HG02981 (cell line): Measurements from ENCODE around the gene MKLN1.
A peak's percentile ranks its signal among the peaks of the same experiment; 100 is the strongest.
"Not testable (repeated sequence)": the region's sequence is repeated elsewhere in the genome, so short reads cannot be mapped to it uniquely, and the experiment has no call there.

Source experiments
- ATAC-seq: cut with Tn5 transposase; IDR thresholded peaks from one replicate; pipeline ENCODE4 v1.9.1; 2021; ENCODE audit warnings: mild to moderate bottlenecking, moderate library complexity; ENCODE audit not compliant: unreplicated experiment

Gene MKLN1

DNA sequence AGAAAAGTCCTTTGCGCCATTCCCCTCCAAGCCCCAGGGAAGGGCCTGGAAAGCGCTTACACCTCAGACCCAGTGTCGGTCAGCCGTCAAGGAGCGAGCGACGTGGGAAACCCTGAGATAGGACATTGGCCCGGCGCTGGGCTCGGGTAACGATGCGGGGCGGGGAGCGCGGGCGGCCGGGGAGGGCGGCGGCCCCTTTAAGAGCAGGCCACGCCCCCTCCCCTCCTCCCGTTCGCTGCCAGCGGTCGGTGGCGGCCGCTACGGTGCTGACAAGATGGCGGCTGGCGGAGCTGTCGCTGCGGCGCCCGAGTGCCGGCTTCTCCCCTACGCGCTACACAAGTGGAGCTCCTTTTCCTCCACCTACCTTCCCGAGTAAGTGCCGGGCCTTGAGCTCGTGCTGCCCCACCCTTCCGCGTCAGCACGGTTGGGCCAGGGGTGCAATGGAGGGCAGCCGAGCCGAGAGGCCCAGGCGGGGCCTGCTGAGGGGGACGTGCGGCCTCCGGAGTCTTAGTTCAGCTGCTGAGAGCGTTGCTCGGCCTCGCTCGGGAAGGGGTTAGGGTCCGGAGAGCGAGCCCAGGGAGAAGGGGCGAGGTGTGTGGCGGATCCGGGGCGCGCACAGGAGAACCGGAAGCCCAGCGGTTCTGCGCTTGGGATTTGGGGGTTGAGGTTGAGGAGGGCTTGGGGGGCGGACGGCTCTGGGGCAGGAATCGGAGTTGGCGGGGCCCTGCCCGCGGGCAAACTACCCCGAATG is at the start of gene MKLN1:
Gene MKLN1 (plus strand): TSS at position 251 of the 751 bp plus-strand sequence. CDS start 24 bp downstream, at position 275.
- ATAC-seq, result peak; percentile 88

DNA sequence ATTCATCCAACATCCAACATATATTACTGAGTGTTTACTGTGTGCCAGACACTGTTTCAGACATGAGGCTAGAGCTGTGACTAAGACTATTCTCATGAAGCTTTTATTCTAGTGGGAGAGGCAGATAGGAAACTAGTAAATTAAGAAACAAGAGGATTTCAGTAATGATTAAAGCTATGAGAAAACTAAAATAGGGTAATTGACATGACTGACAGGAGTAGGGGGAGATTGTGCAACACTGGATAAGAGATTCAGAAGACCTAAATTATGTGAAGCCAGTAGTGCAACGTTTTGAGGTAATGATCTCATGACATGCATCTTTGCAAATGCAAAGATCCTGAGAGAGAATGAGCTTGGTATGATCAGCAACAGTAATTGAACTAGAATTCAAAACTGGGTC is 48.6 kb upstream of the MKLN1 start:
- no peak for ATAC-seq

DNA sequence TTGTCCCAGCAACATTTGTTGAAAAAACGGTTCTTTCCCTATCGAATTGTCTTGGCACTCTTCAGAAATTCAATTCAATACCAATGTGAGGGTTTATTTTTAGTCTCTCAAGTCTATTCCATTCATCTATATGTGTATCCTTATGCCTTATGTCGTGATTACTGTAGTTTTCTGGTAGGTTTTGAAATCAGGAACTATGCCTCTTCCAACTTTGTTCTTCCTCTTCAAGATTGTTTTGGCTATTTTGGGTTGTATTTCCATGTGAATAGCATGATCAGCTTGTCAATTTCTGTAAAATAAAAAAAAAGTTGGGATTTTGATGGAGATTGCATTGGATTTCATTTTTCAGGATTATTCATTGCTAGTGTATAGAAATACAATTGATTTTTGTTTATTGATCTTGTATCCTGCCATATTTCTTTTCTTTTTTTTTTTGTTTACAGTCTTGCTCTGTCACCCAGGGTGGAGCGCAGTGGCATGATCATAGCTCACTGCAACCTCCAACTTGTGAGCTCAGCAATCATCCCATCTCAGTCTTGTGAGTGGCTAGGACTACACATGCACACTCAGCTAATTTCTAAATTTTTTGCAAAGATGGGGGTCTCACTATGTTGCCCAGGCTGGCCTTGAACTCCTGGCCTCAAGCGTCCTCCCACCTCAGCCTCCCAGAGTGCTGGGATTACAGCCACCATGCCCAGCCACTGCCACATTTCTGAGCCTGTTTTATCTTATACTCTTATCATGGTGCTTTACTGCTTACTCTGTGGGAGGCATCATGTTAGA is 46.2 kb upstream of the MKLN1 start:
- ATAC-seq, result no peak

DNA sequence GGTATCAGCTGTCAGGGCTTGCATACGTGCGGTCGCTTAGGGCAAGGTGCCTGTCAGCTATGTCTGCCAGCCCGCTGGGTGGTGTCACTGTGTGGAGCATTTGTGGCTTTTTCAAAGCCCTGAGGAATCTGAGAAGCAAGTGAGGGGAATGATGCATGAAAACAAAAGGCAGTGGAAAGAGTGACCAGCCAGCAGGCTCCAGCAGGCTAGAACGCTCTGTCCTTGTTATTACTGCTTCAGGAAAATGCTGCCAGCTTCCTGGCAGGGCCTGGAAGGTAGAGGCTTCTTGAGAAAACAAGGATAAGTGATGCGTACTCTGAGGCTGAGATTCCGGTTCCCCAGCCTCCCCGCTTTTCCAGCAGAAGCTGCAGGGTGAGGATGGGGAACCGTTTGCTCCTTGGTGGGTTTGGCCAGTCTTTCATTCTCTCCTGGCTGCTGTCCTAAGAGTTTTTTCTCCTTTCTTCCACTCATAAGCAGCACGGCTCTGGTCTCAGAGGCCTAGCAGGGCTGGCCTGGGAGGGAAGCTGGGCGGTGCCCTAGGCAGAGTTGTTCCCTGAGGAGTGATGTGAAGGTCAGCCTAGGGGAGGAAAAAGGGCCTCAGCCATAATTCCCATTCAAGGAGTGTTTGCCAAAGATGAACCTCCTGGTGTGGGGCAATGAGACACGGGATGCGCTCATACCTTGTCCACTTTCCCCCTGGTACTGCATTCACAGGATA is 42.8 kb upstream of the MKLN1 start:
- ATAC-seq, result no peak

DNA sequence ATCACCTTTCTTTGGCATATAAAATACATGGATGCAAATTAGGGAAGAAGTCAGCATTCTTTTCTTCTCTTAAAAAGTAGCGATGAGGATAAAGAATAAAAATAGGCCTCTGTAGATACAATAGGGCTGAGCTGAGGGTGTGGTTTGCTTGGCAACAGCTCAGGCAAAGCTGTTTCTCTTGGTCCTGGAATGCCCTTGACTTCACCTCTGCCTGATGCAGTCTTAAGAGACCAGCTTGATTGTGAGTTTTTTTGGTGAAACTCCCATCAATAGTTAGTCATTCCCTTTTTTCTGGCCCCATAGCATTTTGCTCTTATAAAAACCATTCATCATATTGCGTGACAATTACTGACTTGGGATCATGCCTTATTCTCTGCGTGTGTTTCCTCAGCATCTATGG is 42.1 kb upstream of the MKLN1 start:
- no peak for ATAC-seq

DNA sequence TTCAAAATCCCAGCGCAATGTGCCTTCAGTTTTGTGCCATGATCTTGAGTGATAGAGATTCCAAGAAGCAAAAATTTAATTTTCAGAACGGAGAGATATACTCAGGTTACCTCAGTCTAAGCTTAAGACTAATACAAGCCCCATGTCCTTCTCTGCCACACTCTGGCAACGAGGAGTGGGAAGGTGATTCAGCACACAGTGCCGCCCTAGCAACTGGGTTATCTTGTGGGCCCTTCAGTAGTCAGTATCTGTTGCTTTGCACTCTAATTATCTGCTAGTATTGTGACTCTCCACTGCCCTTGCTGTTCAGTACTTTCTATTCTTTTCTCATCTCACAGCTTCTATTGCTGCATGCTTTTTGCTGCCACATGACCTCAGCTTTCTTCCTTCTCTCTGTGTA is 39.2 kb upstream of the MKLN1 start:
- no peak for ATAC-seq

DNA sequence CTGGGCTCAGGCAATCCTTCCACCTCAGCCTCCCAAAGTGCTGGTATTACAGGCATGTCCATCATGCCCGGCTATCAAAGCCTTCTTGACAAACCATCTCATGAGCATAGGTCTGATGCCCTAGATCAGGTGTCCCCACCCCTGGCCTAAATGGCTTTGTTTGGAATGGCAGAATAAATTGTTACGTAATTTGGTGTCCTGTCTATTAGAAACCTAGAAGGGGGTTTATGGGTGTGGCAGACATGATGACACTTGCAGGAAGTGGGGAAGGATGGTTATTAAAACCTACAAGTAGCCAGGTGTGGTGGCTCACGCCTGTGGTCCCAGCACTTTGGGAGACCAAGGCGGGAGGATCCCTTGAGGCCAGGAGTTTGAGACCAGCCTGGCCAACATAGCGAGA is 38.6 kb upstream of the MKLN1 start:
- ATAC-seq, result no peak

DNA sequence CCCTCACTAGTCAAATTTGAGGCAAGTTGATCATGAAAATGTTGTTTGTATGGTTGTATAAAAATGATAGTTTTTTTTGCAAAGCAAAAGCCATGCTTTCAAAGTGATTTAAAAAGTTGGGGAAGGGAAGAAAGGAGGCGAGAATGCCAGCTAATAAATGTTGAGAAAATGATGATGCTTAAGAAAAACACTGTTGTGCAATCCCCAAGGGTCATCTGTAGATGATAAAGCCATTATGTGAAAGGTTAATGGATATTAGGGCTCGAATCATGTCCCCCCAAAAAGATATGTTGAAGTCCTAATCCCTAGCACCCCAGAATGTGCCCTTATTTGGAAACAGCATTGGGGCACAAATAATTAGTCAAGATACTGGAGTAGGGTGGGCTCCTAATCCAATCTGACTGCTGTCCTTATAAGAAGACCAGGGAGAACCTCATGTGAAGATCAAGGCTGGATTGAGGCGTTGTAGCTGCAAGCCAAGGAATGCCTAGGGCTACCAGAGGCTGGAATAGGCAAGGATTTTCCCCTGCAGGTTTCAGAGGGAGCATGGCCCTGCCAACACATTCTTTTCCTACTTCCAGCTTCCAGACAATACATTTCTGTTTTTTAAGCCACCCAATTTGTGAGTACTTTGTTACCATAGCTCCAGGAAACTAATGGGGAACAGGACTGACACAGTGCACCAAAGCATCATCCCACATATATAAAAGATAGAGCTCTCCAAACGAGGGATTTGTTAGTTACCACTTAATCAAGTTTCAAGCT is 35.4 kb upstream of the MKLN1 start:
- ATAC-seq, result no peak

DNA sequence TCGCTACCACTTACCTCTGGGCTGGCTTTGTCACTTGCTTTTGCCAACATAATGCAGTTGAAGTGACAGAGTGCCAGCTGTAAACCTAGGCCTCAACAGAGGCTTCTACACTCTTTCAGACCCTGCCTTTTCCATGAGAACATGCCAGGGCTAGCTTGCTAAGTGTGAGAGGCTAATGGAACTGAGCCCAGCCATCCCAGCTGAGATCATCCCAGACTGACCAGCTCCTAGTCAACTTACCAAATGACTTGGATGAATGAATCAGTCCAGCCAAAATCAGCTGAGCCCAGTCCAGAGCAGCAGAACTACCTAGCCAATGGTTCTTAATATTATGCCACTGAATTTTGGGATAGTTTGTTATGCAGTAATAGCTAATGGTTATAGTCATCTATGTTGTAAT is 34.7 kb upstream of the MKLN1 start:
- ATAC-seq, result no peak

DNA sequence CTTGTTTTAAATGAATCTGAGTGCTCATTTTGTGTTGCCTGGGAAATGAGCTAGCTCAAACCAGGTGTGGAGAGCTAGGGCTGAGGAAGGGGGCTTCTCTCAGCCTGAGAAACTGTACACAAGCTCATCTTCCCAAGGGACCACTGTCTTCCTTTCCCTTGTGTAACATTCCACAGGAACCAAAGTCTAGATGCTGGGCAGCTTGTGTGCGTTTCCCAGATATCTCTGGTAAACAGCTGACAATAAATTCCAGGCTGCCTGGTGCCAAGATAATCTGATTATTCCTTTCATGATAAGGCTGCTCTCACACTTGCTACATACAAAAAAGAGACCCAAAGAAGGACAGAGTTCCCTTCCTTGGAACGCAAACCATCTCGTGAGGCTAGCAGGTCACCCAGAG is 33.1 kb upstream of the MKLN1 start:
- no peak for ATAC-seq

DNA sequence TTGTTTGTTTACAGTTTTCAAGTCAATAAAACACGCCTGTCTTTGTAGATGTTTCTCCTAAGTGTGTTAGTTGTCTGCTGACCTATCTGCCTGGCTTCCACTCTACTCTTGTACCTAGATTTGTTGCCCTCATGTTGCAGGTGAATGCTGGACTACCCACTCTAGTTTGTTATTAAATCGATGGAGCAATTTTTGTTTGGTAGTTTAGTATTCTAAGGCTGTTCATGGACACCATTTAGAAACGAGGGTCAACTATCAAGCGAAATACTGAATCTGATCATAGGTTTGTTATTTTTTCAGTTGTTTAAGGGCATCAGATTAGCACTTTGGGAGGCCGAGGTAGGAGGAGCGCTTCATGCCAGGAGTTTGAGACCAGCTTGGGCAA is 29.1 kb upstream of the MKLN1 start:
- no peak for ATAC-seq

DNA sequence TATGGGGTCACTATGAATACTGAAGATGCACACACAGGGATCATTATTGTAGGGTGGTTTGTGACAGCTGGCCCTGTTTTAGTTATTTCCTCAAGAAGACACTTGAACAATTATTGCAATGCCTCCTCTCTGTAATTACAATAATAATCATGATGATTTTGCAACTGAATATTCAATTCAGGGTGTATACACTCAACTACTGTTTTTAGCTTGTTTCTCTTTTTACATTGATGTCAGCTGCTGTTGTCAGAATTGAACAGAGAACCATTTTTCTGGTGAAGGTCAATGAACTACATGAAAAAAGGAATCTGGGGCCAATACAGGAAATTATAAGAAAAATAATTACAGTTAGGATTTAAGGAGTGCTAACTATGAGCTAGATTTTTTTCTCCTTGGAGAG is 28.6 kb upstream of the MKLN1 start:
- no peak for ATAC-seq

DNA sequence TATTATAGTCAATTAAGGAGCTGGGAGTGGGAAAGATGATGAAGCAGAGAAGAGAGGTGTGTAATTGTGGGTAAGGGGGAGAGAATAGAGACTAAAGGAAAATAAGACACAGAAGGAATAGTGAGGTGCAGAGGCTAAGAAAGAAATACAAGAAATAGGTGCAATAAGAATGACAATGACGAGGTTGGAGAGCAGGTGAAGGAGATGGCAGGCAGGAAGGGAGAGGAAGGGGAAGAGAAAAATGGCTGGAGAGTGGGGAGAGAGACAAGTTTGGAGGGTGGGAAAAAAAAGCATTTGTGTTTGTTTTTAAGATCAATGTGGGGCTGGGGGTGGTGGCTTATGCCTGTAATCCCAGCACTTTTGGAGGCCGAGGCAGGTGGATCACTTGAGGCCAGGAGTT is 27.6 kb upstream of the MKLN1 start:
- ATAC-seq, result no peak

DNA sequence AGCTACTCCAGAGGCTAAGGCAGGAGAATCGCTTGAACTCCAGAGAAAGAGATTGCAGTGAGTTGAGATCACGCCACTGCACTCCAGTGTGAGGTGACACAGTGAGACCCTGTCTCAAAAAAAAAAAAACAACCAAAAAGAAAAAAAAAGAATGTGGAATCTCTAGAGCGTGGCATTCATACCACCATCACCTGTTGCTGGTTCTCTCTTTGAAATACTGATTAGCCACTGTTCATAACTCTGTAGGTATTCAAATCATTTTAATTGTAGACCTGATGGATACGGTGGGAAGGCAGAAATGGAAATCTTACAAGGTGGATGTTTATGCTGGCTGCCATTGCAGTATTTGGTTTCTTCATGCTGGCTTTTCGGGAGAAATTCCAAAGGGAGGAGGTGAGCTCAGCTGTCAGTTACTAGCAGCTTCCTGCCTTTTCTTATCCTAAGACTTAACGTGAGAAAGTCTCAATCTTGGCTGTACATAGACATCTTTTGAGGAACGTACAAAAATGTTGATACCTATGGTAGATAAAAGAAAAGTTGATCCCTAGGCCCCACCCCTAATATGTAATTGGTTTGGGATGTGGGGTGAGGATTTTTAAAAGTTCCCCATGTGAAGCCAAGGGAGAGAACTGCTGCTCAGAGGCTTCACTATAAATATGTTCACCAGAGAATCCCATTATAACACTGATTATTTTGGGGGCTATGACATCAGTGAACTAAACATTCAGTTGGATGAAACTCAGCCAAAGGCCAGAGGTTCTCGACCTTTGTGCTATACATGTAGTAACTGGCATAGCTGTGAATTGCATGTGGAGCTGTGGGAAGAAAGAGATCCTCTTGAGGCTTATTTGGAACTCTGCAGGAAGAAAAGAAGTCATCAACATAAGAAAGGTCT is 26.9 kb upstream of the MKLN1 start:
- no peak for ATAC-seq

DNA sequence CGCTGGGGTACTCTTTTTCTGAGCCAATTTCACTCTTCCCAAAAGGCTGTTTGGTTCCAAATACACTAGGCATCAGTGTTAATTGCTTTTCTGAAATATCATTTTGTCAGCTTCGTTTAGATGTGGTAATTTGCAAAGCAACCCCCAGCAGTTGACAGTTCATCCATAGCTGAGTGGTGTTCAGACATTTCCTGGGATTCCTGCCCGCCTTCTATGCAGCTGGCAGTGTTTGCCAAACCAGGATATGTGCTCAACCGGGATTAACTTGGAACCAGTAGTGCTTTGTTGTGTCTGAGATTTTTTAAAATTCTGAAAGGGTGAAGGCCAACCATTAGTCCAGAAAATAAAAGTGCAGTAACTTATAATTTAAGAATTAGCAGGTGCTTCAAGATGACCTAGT is 25.2 kb upstream of the MKLN1 start:
- no peak for ATAC-seq

DNA sequence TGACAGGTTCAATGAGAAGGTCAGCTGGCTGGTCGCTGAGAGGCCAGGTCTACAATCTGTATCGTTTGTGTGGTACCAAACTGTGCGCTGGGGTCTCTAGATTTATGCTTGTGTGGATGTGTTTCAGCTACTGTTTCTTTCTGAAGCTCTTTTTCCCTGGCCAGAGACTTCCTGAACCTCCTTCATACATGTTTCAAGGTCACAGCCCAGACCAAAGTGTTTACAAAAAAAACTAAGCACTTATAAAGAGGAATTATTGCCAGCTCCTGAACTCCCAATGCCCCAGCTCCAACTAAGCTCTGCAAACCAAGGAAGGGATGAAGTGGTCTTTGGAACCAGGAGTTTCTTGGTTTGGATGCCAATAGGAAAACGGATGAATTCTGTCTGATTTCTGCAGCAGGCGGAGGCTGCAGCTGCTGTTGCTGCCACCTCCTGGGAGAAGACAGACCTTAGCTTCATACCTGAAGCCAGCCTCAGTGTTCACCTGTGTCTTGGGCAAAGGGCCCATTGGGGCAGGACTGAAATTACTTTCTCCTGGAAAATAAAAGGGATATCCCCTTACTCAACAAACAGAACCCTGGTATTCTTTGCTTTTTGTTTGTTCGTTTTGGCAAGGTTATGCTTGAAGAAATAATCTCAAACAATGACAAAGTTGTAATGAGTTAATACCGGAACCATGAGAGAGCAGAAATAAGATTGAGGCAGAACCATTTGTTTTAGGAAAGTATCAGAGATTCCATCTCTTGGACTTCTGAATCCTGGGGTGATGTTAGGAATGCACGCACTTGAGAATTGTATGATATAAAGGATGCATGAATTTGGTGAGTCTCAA is 24.6 kb upstream of the MKLN1 start:
- no peak for ATAC-seq

DNA sequence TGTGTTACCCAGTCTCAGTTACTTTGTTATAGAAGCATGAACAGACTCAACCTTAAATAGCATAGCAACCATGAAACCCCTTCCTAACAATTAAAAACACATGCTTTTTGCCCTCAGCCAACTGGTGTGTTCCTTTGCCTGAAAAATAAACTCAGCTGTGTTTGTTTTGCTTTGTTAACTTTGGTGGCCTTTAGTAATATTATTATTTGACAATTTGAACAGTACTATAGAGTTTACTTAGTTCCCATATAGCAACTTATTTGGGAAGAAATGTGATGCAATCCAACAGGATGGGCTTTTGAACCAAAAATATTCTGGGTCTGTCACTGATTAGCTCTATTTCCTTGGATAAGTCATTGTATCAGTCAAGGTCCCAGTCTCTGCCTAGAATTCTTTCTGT is 22.5 kb upstream of the MKLN1 start:
- ATAC-seq, result no peak

DNA sequence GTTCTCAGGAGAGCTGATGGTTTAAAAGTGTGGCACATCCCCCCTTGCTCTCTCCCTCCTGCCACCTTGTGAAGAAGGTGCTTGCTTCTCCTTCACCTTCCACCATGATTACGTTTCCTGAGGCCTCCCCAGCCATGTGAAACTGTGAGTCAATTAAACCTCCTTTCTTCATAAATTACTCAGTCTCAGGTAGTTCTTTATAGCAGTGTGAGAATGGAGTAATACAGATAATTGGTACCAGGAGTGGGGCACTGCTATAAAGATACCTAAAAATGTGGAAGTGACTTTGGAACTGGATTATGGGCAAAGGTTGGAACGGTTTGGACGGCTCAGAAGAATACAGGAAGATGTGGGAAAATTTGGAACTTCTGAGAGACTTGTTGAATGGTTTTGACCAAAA is 21.6 kb upstream of the MKLN1 start:
- not testable (repeated sequence) for ATAC-seq

DNA sequence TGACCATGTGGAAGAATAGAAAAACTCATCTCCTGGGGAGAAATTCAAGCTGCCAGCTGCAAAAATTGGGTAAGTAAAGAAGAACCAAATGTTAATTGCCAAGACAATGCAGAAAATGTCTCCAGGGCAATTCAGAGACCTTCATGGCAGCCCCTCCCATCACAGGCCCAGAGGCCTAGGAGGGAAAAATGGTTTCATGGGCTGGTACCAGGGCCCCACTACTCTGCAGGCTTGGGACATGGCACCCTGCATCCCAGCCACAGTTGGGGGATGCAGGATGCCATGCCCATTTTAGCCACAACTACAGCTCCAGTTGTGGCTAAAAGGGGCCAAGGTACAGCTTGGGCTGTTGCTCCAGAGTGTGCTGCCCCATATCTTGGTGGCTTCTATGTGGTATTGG is 20.9 kb upstream of the MKLN1 start:
- ATAC-seq, result no peak
